ENCODE measurements around the gene FADS2.
"Not testable (repeated sequence)": the region's sequence is repeated elsewhere in the genome, so short reads cannot be mapped to it uniquely, and the experiment has no call there.

The FADS2 gene

GRCh38 chr11:61869429-61869707 lies 41.3 kb downstream of the FADS2 start:
- DNase-seq (ENCODE audit: low read depth) = no peak

DNA sequence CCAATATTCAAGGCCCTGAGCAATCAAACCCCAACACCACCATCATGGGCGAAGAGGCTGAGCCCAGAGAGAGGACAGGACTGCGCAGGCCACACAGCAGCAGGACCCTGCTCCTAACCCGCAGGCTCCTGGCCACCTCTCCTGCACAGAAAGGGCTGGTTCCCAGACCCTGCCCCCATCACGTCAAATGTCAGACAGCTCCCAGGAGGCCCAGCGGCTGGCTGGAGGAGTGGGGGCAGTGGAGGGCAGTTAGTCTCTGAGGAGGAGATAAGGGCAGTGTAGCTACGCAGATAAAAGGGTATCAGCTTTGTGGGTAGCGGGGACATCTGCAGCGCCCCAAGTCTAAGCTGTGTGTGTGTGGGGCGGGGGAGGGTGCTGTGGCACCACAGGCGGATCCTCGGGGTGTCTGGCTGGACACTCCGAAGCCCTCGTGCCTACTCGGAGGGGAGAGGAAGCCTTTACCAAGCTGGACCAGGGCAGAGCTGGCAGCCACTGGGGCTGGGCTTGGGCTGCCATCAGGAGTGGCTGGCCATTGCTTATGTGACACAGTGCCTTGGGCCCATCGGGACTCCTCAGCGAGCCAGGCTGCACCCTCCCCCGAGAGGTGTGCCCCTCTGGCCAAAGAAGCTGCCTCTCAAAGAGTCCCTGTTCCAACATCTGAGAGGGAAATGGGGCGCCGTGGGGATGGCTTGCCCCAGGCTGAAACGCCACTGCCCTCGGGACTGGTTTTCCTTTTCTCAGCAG lies 41.8 kb downstream of the FADS2 start:
- no peak for DNase-seq (ENCODE audit: low read depth)

- no peak for DNase-seq (ENCODE audit: low read depth)
These were observed 42.5 kb downstream of the FADS2 start for GRCh38 chr11:61870541-61871031.

GRCh38 chr11:61871158-61871597 lies 43.1 kb downstream of the FADS2 start:
- DNase-seq (ENCODE audit: low read depth) = peak; percentile 45

GRCh38 chr11:61872935-61873565 lies 45.0 kb downstream of the FADS2 start:
- no peak for DNase-seq (ENCODE audit: low read depth)

DNA sequence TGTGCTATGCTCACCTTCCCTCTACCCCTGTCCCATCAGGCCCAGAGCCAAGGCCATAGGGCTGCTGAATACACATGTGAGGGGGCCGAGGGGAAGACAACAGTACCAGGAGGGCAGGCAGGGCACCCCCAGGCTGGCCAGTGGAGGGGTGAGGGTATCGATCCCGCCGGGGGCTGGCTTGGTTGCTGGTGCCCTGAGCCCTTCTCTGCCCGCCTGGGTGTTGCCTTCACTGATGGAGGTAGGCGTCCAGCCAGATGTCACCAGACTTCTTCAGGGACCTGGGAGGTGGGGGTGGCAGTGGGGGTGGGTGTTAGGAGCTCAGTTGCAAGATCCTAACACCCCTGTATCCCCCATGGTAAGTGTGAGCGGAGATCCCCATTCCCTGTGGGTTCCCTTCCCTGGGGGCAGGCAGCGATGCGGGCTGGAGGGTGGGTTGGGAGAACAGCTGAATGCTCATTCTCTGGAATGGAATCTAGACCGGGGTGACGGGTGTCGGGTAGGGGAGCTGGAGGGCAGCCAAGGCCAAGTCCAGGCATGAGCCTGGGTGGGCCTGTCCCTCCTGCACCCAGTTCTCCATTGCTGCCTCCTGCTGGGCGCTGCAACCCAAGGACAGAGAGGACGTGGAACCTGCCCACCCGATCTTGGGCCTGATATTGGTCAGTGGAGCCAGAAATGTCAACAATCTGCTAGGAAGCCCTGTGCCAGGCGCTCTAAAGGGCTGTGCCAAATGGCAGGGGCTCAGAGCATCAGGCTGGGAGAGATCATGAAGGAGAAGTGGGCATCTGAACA lies 45.7 kb downstream of the FADS2 start:
- DNase-seq (ENCODE audit: low read depth) = no peak

DNA sequence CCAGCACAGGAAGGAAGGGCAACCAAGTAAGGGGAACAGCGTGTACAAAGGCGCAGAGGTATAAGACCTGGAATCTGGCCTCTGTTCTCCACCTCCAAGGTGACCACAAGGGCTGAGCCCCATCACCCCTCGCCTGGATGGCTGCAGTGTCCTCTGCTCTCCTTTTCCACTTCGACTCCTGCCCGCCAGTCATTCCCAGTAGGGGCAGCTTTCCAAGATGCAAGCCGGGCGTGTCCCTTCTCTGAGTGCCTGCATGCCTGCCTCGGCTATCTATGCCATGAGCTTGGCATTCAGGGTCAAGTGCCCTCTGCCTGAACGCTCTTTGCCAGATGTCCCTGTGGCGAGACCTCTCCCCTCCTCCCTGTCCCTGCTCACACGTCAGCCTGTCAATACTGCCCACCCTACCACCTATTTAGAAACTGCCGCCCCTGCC lies 46.3 kb downstream of the FADS2 start:
- DNase-seq (ENCODE audit: low read depth) = no peak

DNA sequence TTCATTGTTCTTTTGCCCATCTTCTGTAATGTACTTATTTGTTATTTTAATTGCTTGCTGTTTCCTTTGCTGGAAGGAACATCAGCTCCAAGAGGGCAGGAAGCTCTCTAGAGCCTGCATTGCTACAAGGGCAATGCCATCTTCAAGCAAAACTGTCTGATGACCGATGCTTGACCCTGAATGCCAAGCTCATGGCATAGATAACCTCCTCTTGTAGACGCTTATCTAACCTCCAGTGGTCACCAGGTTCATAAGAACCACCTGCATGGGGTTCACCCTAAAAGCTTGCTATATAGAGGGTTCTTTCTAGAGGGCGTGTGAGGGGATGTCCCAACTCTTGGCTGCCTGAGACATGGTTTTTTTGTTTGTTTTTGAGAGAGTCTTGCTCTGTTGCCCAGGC lies 46.8 kb downstream of the FADS2 start:
- no peak for DNase-seq (ENCODE audit: low read depth)

GRCh38 chr11:61875698-61876097 lies 47.6 kb downstream of the FADS2 start:
- no peak for DNase-seq (ENCODE audit: low read depth)

DNA sequence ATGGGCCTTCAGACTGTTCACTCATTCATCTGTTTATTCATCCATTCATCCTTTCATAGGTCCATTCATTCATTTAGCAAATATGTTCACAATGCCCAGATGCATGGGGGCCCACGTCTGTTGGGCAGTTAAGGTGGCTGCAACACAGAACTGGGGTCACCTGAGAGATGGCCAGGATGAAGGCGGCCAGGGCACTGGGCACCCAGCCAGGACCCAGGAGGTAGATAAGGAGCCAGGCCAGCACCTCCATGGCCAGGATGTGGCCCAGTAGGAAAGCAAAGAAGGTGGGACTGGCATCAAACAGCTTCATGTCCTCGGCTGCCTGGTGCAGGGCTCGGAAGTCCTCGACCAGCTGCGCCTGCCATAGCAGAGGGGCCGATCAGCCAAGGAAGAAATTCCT lies 51.1 kb downstream of the FADS2 start:
- no peak for DNase-seq (ENCODE audit: low read depth)

DNA sequence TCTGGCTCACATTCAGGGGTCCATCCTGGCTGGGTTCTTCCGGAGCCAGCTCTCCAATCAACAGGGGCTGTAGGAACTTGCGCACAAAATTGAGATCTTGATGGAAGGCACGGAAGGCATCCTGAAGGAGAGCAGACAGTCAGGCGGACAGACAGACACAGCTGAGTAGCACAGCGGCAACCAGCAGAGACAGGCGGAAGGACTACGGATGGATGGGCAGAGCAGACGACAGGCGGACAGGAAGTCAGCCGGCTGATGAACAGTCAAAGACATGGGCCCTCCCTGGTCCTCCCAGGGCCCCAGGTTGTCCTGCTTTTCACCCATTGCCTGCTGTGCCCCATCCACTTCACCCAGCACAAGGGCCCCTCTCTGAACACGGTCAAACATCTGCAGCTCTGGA lies 51.9 kb downstream of the FADS2 start:
- no peak for DNase-seq (ENCODE audit: low read depth)

GRCh38 chr11:61880454-61880853 lies 52.4 kb downstream of the FADS2 start:
- no peak for DNase-seq (ENCODE audit: low read depth)

DNA sequence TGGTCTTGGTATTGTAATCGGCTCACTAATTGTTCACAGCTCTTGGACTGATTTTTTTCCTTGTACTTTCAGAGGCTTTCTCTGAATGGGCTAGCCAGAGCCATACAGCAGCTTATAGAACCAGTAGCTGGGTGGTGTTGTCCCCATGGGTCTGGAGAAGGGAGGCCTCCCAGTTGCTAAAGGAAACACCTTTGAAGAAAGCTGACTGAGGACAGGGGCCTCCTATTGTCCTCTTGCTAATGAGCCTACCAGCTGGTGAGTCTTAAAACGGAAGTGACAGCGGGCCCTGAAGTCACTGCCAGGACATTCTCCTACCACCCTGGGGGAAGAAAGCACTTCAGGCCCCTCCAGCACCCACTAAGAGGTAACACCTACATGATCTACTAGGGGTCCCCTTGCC lies 53.3 kb downstream of the FADS2 start:
- no peak for DNase-seq (ENCODE audit: low read depth)

DNA sequence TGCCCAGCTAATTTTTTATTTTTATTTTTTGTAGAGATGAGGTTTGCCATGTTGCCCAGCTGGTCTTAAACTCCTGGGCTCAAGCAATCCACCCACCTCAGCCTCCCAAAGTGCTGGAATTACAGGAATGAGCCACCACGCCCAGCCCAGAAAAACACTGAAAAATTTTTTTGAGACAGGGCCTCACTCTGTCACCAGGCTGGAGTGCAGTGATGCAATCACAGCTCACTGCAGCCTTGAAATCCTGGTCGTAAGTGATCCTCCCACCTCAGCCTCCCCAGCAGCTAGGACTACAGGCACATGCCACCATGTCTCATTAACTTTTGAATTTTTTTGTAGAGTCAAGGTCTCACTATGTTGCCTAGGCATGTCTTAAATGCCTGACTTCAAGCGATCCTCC lies 54.2 kb downstream of the FADS2 start:
- not testable (repeated sequence) for DNase-seq (ENCODE audit: low read depth)

- DNase-seq (ENCODE audit: low read depth) = no peak
These were observed 54.8 kb downstream of the FADS2 start for GRCh38 chr11:61882879-61883278.

DNA sequence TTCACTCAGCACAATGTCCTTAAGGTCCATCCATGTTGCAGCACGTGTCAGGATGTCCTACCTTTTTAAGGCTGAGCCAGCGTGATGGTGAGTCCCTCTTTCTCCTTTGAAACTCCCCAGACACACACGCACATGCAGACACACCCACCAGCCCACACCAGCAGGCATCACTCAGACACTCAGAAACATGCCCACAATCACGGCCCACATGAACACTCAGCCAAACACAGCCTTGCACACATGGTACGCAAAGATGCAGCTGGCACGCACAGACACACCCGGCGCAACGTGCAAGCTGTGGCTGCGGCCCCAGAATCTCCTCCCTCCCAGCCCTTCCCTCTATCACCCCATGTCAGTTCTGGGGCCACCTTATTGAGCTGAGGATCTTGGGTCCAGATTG lies 55.2 kb downstream of the FADS2 start:
- no peak for DNase-seq (ENCODE audit: low read depth)

DNA sequence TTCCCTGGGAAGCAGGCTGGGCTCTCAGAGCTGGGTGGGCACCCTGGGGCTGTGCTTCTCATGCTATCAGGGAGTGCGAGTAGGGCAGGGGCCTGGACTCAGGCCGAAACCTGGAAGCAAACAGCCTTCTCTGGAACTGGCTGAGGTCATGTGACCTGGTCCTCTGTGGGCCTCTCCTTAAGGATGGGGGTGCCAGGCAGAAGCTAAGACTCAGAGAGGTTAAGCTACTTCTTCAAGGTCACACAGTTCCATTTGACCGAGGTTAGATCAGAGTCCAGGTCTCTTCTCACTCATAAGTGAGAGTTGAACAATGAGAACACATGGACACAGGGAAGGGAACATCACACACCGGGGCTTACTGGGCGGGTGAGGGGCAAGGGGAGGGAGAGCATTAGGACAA lies 55.8 kb downstream of the FADS2 start:
- DNase-seq (ENCODE audit: low read depth) = no peak

GRCh38 chr11:61885166-61885778 lies 57.2 kb downstream of the FADS2 start:
- no peak for DNase-seq (ENCODE audit: low read depth)

GRCh38 chr11:61885784-61886580 lies 57.9 kb downstream of the FADS2 start:
- DNase-seq (ENCODE audit: low read depth) = no peak

- no peak for DNase-seq (ENCODE audit: low read depth)
These were observed 58.5 kb downstream of the FADS2 start for GRCh38 chr11:61886643-61887042.

DNA sequence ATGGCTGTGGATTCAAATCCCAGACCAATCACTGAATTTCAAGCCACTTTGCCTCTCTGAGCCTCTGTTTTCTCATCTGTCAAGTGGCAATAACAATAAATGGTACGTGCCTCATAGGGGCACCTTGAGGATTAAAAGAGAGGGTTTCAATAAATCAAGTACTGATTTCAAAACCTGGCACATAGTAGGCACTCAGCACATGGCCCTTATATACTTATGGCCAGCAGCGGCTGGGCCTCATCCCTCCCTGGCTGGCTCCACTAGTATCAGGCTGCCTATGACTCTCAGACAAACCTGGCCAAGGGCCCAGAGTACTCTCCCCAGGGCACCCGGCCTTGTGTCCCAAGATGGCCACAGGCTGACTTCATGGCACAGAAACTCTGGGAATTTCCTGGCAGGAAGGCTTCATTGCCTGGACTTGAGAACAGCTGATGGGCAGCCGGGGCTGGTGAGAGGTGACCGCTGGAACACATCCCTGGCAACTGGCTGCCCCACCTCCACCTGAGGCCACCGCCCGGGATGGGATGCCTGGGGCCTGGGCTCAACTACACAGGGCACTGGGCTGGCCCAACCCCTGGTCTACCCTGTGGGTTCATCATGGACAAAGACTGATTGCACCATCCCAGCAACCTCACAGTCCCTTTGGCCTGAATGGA lies 59.9 kb downstream of the FADS2 start:
- DNase-seq (ENCODE audit: low read depth) = no peak
